H9 (cell line): ENCODE results near the gene CERS5. TPM values are rescaled to one million over a fixed set of nuclear protein-coding genes. Genes with fewer than 3 reads are reported as not detected.

Experiments
- DNase-seq: peaks from one replicate; pipeline ENCODE4 v3.0.0-alpha.2; 2017
- H2AFZ ChIP-seq: one replicate; pipeline ENCODE4 v1.6.1; 2013; ENCODE audit warnings: mild to moderate bottlenecking, low read length, control low read depth, moderate library complexity
- H2AK5ac ChIP-seq: 2 replicates; pipeline ENCODE4 v1.6.1; 2013; ENCODE audit warnings: low read length, control low read depth, mixed read lengths; ENCODE audit not compliant: insufficient read length
- H2BK120ac ChIP-seq: one replicate; pipeline ENCODE4 v1.6.1; 2013; ENCODE audit warnings: low read depth, mild to moderate bottlenecking, low read length, control low read depth, inconsistent platforms; ENCODE audit not compliant: poor library complexity, severe bottlenecking
- H2BK12ac ChIP-seq: 2 replicates; pipeline ENCODE4 v1.6.1; 2013; ENCODE audit warnings: low read length, control low read depth, mixed read lengths, low read depth; ENCODE audit not compliant: insufficient read length
- H2BK15ac ChIP-seq: 2 replicates; pipeline ENCODE4 v1.6.1; 2013; ENCODE audit warnings: low read depth, low read length, control low read depth
- H2BK20ac ChIP-seq: one replicate; pipeline ENCODE4 v1.6.1; 2013; ENCODE audit warnings: low read depth, mild to moderate bottlenecking, low read length, control low read depth, inconsistent platforms; ENCODE audit not compliant: poor library complexity, severe bottlenecking
- H2BK5ac ChIP-seq: 2 replicates; pipeline ENCODE4 v1.6.1; 2013; ENCODE audit warnings: low read length, control low read depth, mixed read lengths; ENCODE audit not compliant: insufficient read length
- H3K14ac ChIP-seq: 2 replicates; pipeline ENCODE4 v1.6.1; 2013; ENCODE audit warnings: low read length, control low read depth; ENCODE audit not compliant: insufficient read depth
- H3K18ac ChIP-seq: 2 replicates; pipeline ENCODE4 v1.6.1; 2013; ENCODE audit warnings: low read depth, mild to moderate bottlenecking, mixed read lengths, low read length, control low read depth; ENCODE audit not compliant: insufficient read length
- H3K23ac ChIP-seq: 2 replicates; pipeline ENCODE4 v1.6.1; 2013; ENCODE audit warnings: low read length, control low read depth, mixed read lengths, low read depth; ENCODE audit not compliant: insufficient read length
- H3K23me2 ChIP-seq: 2 replicates; pipeline ENCODE4 v1.6.1; 2013; ENCODE audit warnings: low read depth, mild to moderate bottlenecking, mixed read lengths, low read length, control low read depth; ENCODE audit not compliant: insufficient read length, poor library complexity, severe bottlenecking
- H3K27ac ChIP-seq: 2 replicates; pipeline ENCODE4 v1.5.1; 2013; ENCODE audit warnings: low read length, control low read depth, mixed read lengths, low read depth; ENCODE audit not compliant: insufficient read length
- H3K27me3 ChIP-seq: 2 replicates; pipeline ENCODE4 v1.6.1; 2013; ENCODE audit warnings: low read length, control low read depth, inconsistent platforms; ENCODE audit not compliant: insufficient read depth
- H3K4ac ChIP-seq: 2 replicates; pipeline ENCODE4 v1.6.1; 2013; ENCODE audit warnings: low read depth, mild to moderate bottlenecking, control low read depth, inconsistent platforms, low read length, moderate library complexity
- H3K4me1 ChIP-seq: 2 replicates; pipeline ENCODE4 v1.6.1; 2013; ENCODE audit warnings: low read length, control low read depth, inconsistent platforms; ENCODE audit not compliant: insufficient read depth
- H3K4me2 ChIP-seq: 2 replicates; pipeline ENCODE4 v1.6.1; 2013; ENCODE audit warnings: low read length, control low read depth, mixed read lengths; ENCODE audit not compliant: insufficient read length, insufficient read depth
- H3K56ac ChIP-seq: 2 replicates; pipeline ENCODE4 v1.6.1; 2013; ENCODE audit warnings: low read depth, mild to moderate bottlenecking, mixed read lengths, low read length, control low read depth; ENCODE audit not compliant: insufficient read length
- H3K79me1 ChIP-seq: 2 replicates; pipeline ENCODE4 v1.6.1; 2013; ENCODE audit warnings: low read depth, mild to moderate bottlenecking, moderate library complexity, low read length, control low read depth, inconsistent platforms; ENCODE audit not compliant: insufficient read depth, poor library complexity, severe bottlenecking
- H3K79me2 ChIP-seq: 2 replicates; pipeline ENCODE4 v1.6.1; 2013; ENCODE audit warnings: low read length, control low read depth, inconsistent platforms; ENCODE audit not compliant: insufficient read depth
- H3K9ac ChIP-seq: 2 replicates; pipeline ENCODE4 v1.6.1; 2013; ENCODE audit warnings: low read length, control low read depth, mixed read lengths; ENCODE audit not compliant: insufficient read length; ENCODE audit errors: extremely low read depth
- H3K9me3 ChIP-seq: one replicate; pipeline ENCODE4 v1.6.1; 2013; ENCODE audit warnings: low read depth, low read length, inconsistent platforms; ENCODE audit not compliant: control insufficient read depth
- H3T11ph ChIP-seq: one replicate; pipeline ENCODE4 v1.6.1; 2013; ENCODE audit warnings: mild to moderate bottlenecking, low read length, control low read depth, inconsistent platforms
- H4K20me1 ChIP-seq: one replicate; pipeline ENCODE4 v1.6.1; 2013; ENCODE audit not compliant: control insufficient read depth, insufficient read length, insufficient read depth
- H4K5ac ChIP-seq: 2 replicates; pipeline ENCODE4 v1.6.1; 2013; ENCODE audit warnings: low read depth, mild to moderate bottlenecking, mixed read lengths, low read length, control low read depth; ENCODE audit not compliant: insufficient read length
- H4K8ac ChIP-seq: replicated peaks from 2 replicates; pipeline ENCODE4 v1.6.1; 2013; ENCODE audit warnings: low read length, control low read depth, mixed read lengths, low read depth; ENCODE audit not compliant: insufficient read length
- H4K91ac ChIP-seq: 2 replicates; pipeline ENCODE4 v1.6.1; 2013; ENCODE audit warnings: low read depth, mild to moderate bottlenecking, moderate library complexity, mixed read lengths, low read length, control low read depth; ENCODE audit not compliant: insufficient read length
- H3K27ac Mint-ChIP-seq, 3 experiments: 2 replicates in 2 of 3; 3 replicates in 1 of 3; pipeline ENCODE4 v1.8.0; 2020 to 2021; ENCODE audit warnings: mixed read lengths in 3 of 3, mild to moderate bottlenecking in 1 of 3, moderate library complexity in 1 of 3
- H3K27me3 Mint-ChIP-seq: 2 replicates; pipeline ENCODE4 v1.8.0; 2021; ENCODE audit warnings: low read depth, mild to moderate bottlenecking, moderate library complexity, mixed read lengths
- H3K36me3 Mint-ChIP-seq, 3 experiments: 2 replicates in 2 of 3; 3 replicates in 1 of 3; pipeline ENCODE4 v1.8.0; 2020 to 2021; ENCODE audit warnings: low read depth in 3 of 3, mixed read lengths in 3 of 3; ENCODE audit not compliant: insufficient read depth in 1 of 3
- H3K4me1 Mint-ChIP-seq, 2 experiments: 2 replicates each; pipeline ENCODE4 v1.8.0; 2020; ENCODE audit warnings: mixed read lengths in 2 of 2
- H3K4me3 Mint-ChIP-seq, 2 experiments: 2 replicates in 1 of 2; 3 replicates in 1 of 2; pipeline ENCODE4 v1.8.0; 2020 to 2021; ENCODE audit warnings: mild to moderate bottlenecking in 2 of 2, mixed read lengths in 2 of 2, moderate library complexity in 1 of 2
- H3K9me3 Mint-ChIP-seq, 2 experiments: 2 replicates in 1 of 2; 3 replicates in 1 of 2; pipeline ENCODE4 v1.8.0; 2020; ENCODE audit warnings: mild to moderate bottlenecking in 2 of 2, mixed read lengths in 2 of 2, moderate library complexity in 1 of 2
- WGBS: extraction: QIAGEN DNeasy Blood & Tissue Kit; methylation state at CpG from one replicate; pipeline ENCODE4 v1.1.7; 2013; ENCODE audit warnings: missing lambda C conversion rate, low lambda C conversion rate, mixed read lengths; ENCODE audit not compliant: insufficient read length; ENCODE audit errors: extremely low coverage; 5-methylcytosine and 5-hydroxymethylcytosine counted together
- long read RNA-seq: library from polyadenylated mRNA; unstranded; transcript quantifications from one replicate; pipeline ENCODE4 v2.0.0, GENCODE V29; 2020
- total RNA-seq: library from RNA; stranded (reverse); gene quantifications from 2 replicates; pipeline ENCODE4 v1.2.1, GENCODE V29; 2021
- TF ChIP-seq, protein P1 (sequence below): fragments of 200-600 bp; sonication (generic); conservative IDR thresholded peaks from 3 replicates; pipeline ENCODE4 v1.8.0; 2021; ENCODE audit warnings: antibody characterized with exemption, mild to moderate bottlenecking

CERS5 gene, protein sequence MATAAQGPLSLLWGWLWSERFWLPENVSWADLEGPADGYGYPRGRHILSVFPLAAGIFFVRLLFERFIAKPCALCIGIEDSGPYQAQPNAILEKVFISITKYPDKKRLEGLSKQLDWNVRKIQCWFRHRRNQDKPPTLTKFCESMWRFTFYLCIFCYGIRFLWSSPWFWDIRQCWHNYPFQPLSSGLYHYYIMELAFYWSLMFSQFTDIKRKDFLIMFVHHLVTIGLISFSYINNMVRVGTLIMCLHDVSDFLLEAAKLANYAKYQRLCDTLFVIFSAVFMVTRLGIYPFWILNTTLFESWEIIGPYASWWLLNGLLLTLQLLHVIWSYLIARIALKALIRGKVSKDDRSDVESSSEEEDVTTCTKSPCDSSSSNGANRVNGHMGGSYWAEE
- total RNA-seq: 62.5 and 68.8 TPM in 2 replicates
- long read RNA-seq, transcript CERS5-203 (11 exons, 2,855 nt): minor isoform, 16 of 357 reads
- long read RNA-seq, transcript CERS5-201 (10 exons, 2,051 nt): major isoform, 282 of 357 reads
- long read RNA-seq, partial matches to known transcripts: 1 of 357 reads
- long read RNA-seq, other reads (novel, unspliced or antisense): 57 of 357 reads

DNA sequence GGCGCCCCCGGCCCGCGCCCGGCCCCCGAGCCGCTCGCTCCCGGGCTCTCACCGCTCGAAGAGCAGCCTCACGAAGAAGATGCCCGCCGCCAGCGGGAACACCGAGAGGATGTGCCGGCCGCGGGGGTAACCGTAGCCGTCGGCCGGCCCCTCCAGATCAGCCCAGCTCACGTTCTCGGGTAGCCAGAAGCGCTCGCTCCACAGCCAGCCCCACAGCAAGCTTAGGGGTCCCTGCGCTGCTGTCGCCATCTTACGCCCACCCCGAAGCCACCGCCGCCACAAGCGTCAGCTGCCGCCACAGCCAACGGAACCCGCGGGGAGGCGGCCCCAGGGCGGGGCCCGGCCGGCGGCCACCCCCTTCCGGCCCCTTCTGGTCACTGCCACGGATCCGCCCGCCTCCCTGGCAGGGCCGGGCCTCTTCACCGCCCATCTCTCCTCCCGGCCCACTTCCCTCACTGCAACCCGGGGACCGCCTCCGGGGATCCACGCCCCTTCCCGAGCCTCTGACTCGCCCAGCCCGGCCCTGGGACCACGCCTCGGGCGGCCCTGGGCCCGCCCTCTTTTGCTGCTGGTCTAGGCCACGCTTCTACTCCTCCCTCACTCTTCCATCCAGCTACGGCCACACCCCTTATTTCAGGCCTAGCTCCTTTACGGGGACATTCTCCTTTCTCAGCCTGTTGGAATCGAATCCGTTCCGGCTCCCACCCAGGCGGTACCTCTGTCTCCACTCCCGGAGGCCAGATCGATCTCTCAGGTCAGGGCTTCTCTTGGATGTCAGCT is at the start of gene CERS5:
TSS of gene CERS5 (minus strand) at position 321 of the 780 bp plus-strand sequence. CDS start at position 249, 72 bp downstream.
- H4K20me1 ChIP-seq: no peaks in the 10 kb centered on the region
- H3K79me1 ChIP-seq: no peaks in the 10 kb centered on the region
- H2BK5ac ChIP-seq: no peak within 1 kb of the TSS
- no peaks in the 10 kb centered on the region for H3K27me3 Mint-ChIP-seq
- H3K9me3 Mint-ChIP-seq: peaks cover 6 to 9% of the 10 kb centered on the region in 2 experiments
- peak within 1 kb of the TSS; percentile 97 for H3K18ac ChIP-seq
- peak within 1 kb of the TSS; percentile 34 for H4K5ac ChIP-seq
- H3K4me2 ChIP-seq: peak within 1 kb of the TSS; percentile 97
- no peak within 1 kb of the TSS for H2BK15ac ChIP-seq
- H3K27me3 ChIP-seq: no peaks in the 10 kb centered on the region
- no peak within 1 kb of the TSS for H3K4ac ChIP-seq
- H3T11ph ChIP-seq: no peak within 1 kb of the TSS
- peak; percentile 100 for DNase-seq
- H3K27ac ChIP-seq: peak within 1 kb of the TSS; percentile 59
- no peak within 1 kb of the TSS for H4K91ac ChIP-seq
- TF ChIP-seq, protein P1, sequence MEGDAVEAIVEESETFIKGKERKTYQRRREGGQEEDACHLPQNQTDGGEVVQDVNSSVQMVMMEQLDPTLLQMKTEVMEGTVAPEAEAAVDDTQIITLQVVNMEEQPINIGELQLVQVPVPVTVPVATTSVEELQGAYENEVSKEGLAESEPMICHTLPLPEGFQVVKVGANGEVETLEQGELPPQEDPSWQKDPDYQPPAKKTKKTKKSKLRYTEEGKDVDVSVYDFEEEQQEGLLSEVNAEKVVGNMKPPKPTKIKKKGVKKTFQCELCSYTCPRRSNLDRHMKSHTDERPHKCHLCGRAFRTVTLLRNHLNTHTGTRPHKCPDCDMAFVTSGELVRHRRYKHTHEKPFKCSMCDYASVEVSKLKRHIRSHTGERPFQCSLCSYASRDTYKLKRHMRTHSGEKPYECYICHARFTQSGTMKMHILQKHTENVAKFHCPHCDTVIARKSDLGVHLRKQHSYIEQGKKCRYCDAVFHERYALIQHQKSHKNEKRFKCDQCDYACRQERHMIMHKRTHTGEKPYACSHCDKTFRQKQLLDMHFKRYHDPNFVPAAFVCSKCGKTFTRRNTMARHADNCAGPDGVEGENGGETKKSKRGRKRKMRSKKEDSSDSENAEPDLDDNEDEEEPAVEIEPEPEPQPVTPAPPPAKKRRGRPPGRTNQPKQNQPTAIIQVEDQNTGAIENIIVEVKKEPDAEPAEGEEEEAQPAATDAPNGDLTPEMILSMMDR: peak; percentile 42; the same call in 2 of the 3 replicates
- no peak within 1 kb of the TSS for H2BK120ac ChIP-seq
- no peak within 1 kb of the TSS for H3K56ac ChIP-seq
- no peaks in the 10 kb centered on the region for H3K4me1 ChIP-seq
- H2AFZ ChIP-seq: no peak within 1 kb of the TSS
- no CpG with 5 or more reads among the region's 70 CpGs for WGBS
- peak within 1 kb of the TSS; percentile 84 for H3K9ac ChIP-seq
- H3K27ac Mint-ChIP-seq: peak within 1 kb of the TSS; percentile 98 to 99 (median 99)
- no peaks in the 10 kb centered on the region for H3K9me3 ChIP-seq
- peaks cover 9 to 19% (median 14%) of the 10 kb centered on the region in 3 experiments for H3K36me3 Mint-ChIP-seq
- no peak within 1 kb of the TSS for H2BK12ac ChIP-seq
- H2AK5ac ChIP-seq: no peak within 1 kb of the TSS
- H3K23ac ChIP-seq: no peak within 1 kb of the TSS
- peak within 1 kb of the TSS; percentile 91 to 98 for H3K4me3 Mint-ChIP-seq
- no peak within 1 kb of the TSS for H4K8ac ChIP-seq
- H3K79me2 ChIP-seq: peaks cover 13% of the 10 kb centered on the region; the same call in 1 of the 2 replicates
- H3K23me2 ChIP-seq: peaks cover 6% of the 10 kb centered on the region
- H3K14ac ChIP-seq: peak within 1 kb of the TSS; percentile 83
- H3K4me1 Mint-ChIP-seq: peaks cover 22 to 24% of the 10 kb centered on the region in 2 experiments
- H2BK20ac ChIP-seq: no peak within 1 kb of the TSS
